Activated CD4-positive, alpha-beta memory T cell treated with anti-CD3 and anti-CD28 coated beads, Interleukin-2, amount 10 ng/mL, durations not matched to agents 7 days and 5 days (primary cell): ENCODE measurements around the gene HES4. TPM values are rescaled to one million over a fixed set of nuclear protein-coding genes. Genes with fewer than 3 reads are reported as not detected.
A peak's percentile ranks its signal among the peaks of the same experiment; 100 is the strongest.

Source experiments
- CTCF ChIA-PET: fragments of 350-600 bp; sonication (Branson Sonifier 250); formaldehyde crosslinking; loops from one replicate; lab custom pipeline; 2021; ENCODE audit warnings: antibody characterized with exemption, inconsistent platforms; lab: Charles Lee
- POLR2A ChIA-PET: fragments of 350-600 bp; sonication (Branson Sonifier 250); formaldehyde crosslinking; loops from one replicate; lab custom pipeline; 2021; ENCODE audit warnings: antibody characterized with exemption; lab: Charles Lee
- DNase-seq: peaks from one replicate; pipeline ENCODE4 v3.0.0-alpha.2; 2020
- H3K27ac Mint-ChIP-seq: one replicate; pipeline ENCODE4 v1.8.0; 2021; ENCODE audit warnings: mild to moderate bottlenecking, mixed read lengths
- H3K27me3 Mint-ChIP-seq: one replicate; pipeline ENCODE4 v1.8.0; 2021; ENCODE audit warnings: mixed read lengths
- H3K36me3 Mint-ChIP-seq: one replicate; pipeline ENCODE4 v1.8.0; 2021; ENCODE audit warnings: low read depth, mixed read lengths
- H3K4me1 Mint-ChIP-seq: one replicate; pipeline ENCODE4 v1.8.0; 2021; ENCODE audit warnings: mixed read lengths
- H3K4me3 Mint-ChIP-seq: one replicate; pipeline ENCODE4 v1.8.0; 2021; ENCODE audit warnings: mild to moderate bottlenecking, mixed read lengths
- H3K9me3 Mint-ChIP-seq: one replicate; pipeline ENCODE4 v1.8.0; 2021; ENCODE audit warnings: mixed read lengths
- total RNA-seq, 2 experiments: library from RNA; stranded (reverse); gene quantifications; one replicate each; pipeline ENCODE4 v1.2.3, GENCODE V29; 2021

HES4 gene
- total RNA-seq, 2 experiments from 2014 or later, result 0.23 TPM; not detected in 1

GRCh38 chr1:1040004-1040991 is 40.4 kb upstream of the HES4 start:
- POLR2A ChIA-PET, result interaction anchor here (0.7 to 3.1 kb wide), 11 partner anchors 14 to 267 kb away, joined by 3 to 25 read pairs (median 4); partner anchors contain the start of genes AGRN, B3GALT6, ISG15 and SDF4
- no peak overlapping the region for H3K27ac Mint-ChIP-seq

GRCh38 chr1:1039145-1039910 is 39.4 kb upstream of the HES4 start:
- Mint-ChIP-seq H3K27ac (peak overlapping the region; percentile 28), H3K36me3 (no peaks in the 10 kb centered on the region), H3K4me1 (peaks cover 19% of the 10 kb centered on the region), H3K27me3 (peaks cover 31% of the 10 kb centered on the region), H3K9me3 (no peaks in the 10 kb centered on the region), H3K4me3 (peak overlapping the region; percentile 69)
- POLR2A ChIA-PET, result interaction anchor here (0.8 to 3.1 kb wide), 7 partner anchors 15 to 268 kb away, joined by 3 to 25 read pairs (median 4); partner anchors contain the start of genes AGRN and ISG15
- CTCF ChIA-PET, result interaction anchor here (1.0 to 2.2 kb wide), 4 partner anchors 22 to 54 kb away, joined by 4 to 7 read pairs (median 5); partner anchors contain the start of gene ISG15
- DNase-seq, result peak; percentile 48

More at GRCh38 chr1:1040004-1040991, 40.4 kb upstream of the HES4 start:
- Mint-ChIP-seq H3K27me3 (peaks cover 27% of the 10 kb centered on the region), H3K4me3 (peak overlapping the region; percentile 69), H3K36me3 (no peaks in the 10 kb centered on the region), H3K9me3 (no peaks in the 10 kb centered on the region), H3K4me1 (peaks cover 19% of the 10 kb centered on the region)
- peak; percentile 89 for DNase-seq
- CTCF ChIA-PET, result interaction anchor here (0.6 to 2.2 kb wide), 8 partner anchors 9 to 250 kb away, joined by 3 to 7 read pairs (median 3); partner anchors contain the start of genes B3GALT6, ISG15 and SDF4

GRCh38 chr1:1038694-1039093 is 38.8 kb upstream of the HES4 start:
- Mint-ChIP-seq H3K27ac (no peak overlapping the region), H3K27me3 (peaks cover 33% of the 10 kb centered on the region), H3K36me3 (no peaks in the 10 kb centered on the region), H3K9me3 (no peaks in the 10 kb centered on the region), H3K4me1 (peaks cover 19% of the 10 kb centered on the region), H3K4me3 (peak overlapping the region; percentile 35)
- CTCF ChIA-PET, result interaction anchor here (1.1 to 1.4 kb wide), 2 partner anchors 21 to 25 kb away, joined by 4 to 6 read pairs; no protein-coding TSS in a partner anchor
- no peak for DNase-seq
- POLR2A ChIA-PET, result interaction anchor here (0.9 to 3.1 kb wide), 3 partner anchors 24 to 168 kb away, joined by 3 to 25 read pairs (median 3); partner anchors contain the start of gene ISG15

- ChIA-PET CTCF (no interaction called here), POLR2A (interaction anchor here (1.4 to 3.1 kb wide), 2 partner anchors 24 to 25 kb away, joined by 3 to 25 read pairs; partner anchors contain the start of gene ISG15)
- no peak for DNase-seq
- peaks cover 33% of the 10 kb centered on the region for H3K27me3 Mint-ChIP-seq
- no peaks in the 10 kb centered on the region for H3K9me3 Mint-ChIP-seq
- H3K4me1 Mint-ChIP-seq, result peaks cover 20% of the 10 kb centered on the region
- H3K4me3 Mint-ChIP-seq, result no peak overlapping the region
- H3K27ac Mint-ChIP-seq, result no peak overlapping the region
- no peaks in the 10 kb centered on the region for H3K36me3 Mint-ChIP-seq
Measured at GRCh38 chr1:1037366-1038327, 37.8 kb upstream of the HES4 start.

GRCh38 chr1:1035291-1035943 is 35.5 kb upstream of the HES4 start:
- DNase-seq, result no peak
- CTCF ChIA-PET, result no interaction called here
- no peak overlapping the region for H3K27ac Mint-ChIP-seq
- no peaks in the 10 kb centered on the region for H3K9me3 Mint-ChIP-seq
- no peaks in the 10 kb centered on the region for H3K36me3 Mint-ChIP-seq
- no peak overlapping the region for H3K4me3 Mint-ChIP-seq
- peaks cover 25% of the 10 kb centered on the region for H3K4me1 Mint-ChIP-seq
- POLR2A ChIA-PET, result no interaction called here
- peaks cover 39% of the 10 kb centered on the region for H3K27me3 Mint-ChIP-seq

GRCh38 chr1:1034439-1034781 is 34.5 kb upstream of the HES4 start:
- Mint-ChIP-seq H3K27me3 (peaks cover 35% of the 10 kb centered on the region), H3K36me3 (no peaks in the 10 kb centered on the region), H3K4me1 (peaks cover 18% of the 10 kb centered on the region), H3K4me3 (peak overlapping the region; percentile 51), H3K9me3 (no peaks in the 10 kb centered on the region), H3K27ac (no peak overlapping the region)
- DNase-seq, result no peak
- ChIA-PET POLR2A (interaction anchor here (1.6 kb wide), 2 partner anchors 15 to 20 kb away, joined by 5 to 6 read pairs; partner anchors contain the start of gene ISG15), CTCF (no interaction called here)

- peak overlapping the region; percentile 51 for H3K4me3 Mint-ChIP-seq
- H3K27ac Mint-ChIP-seq, result no peak overlapping the region
- DNase-seq, result no peak
- peaks cover 13% of the 10 kb centered on the region for H3K4me1 Mint-ChIP-seq
- H3K9me3 Mint-ChIP-seq, result no peaks in the 10 kb centered on the region
- H3K27me3 Mint-ChIP-seq, result peaks cover 31% of the 10 kb centered on the region
- CTCF ChIA-PET, result interaction anchor here (1.0 to 1.6 kb wide), 3 partner anchors 82 to 338 kb away, joined by 4 to 5 read pairs (median 4); partner anchors contain the start of gene C1orf159
- H3K36me3 Mint-ChIP-seq, result no peaks in the 10 kb centered on the region
- POLR2A ChIA-PET, result interaction anchor here (1.6 kb wide), 2 partner anchors 15 to 20 kb away, joined by 5 to 6 read pairs; partner anchors contain the start of gene ISG15
Measured at GRCh38 chr1:1033731-1034438, 34.0 kb upstream of the HES4 start.

- Mint-ChIP-seq H3K27ac (no peak overlapping the region), H3K36me3 (no peaks in the 10 kb centered on the region), H3K4me3 (peak overlapping the region; percentile 39), H3K27me3 (peaks cover 25% of the 10 kb centered on the region), H3K9me3 (no peaks in the 10 kb centered on the region), H3K4me1 (peaks cover 8% of the 10 kb centered on the region)
- DNase-seq, result peak; percentile 87
- ChIA-PET POLR2A (interaction anchor here (1.6 kb wide), 2 partner anchors 14 to 19 kb away, joined by 5 to 6 read pairs; partner anchors contain the start of gene ISG15), CTCF (interaction anchor here (1.0 to 1.6 kb wide), 3 partner anchors 83 to 338 kb away, joined by 4 to 5 read pairs (median 4); partner anchors contain the start of gene C1orf159)
Measured at GRCh38 chr1:1033009-1033587, 33.2 kb upstream of the HES4 start.

GRCh38 chr1:1032424-1032823 is 32.5 kb upstream of the HES4 start:
- H3K36me3 Mint-ChIP-seq, result no peaks in the 10 kb centered on the region
- POLR2A ChIA-PET, result interaction anchor here (0.5 kb wide), 1 partner anchor 61 kb away, joined by 3 read pairs; no protein-coding TSS in a partner anchor
- peaks cover 22% of the 10 kb centered on the region for H3K27me3 Mint-ChIP-seq
- H3K4me3 Mint-ChIP-seq, result peak overlapping the region; percentile 46
- H3K4me1 Mint-ChIP-seq, result peaks cover 8% of the 10 kb centered on the region
- DNase-seq, result no peak
- H3K27ac Mint-ChIP-seq, result no peak overlapping the region
- CTCF ChIA-PET, result interaction anchor here (1.0 to 1.6 kb wide), 2 partner anchors 19 to 260 kb away, joined by 3 to 4 read pairs; partner anchors contain the start of gene ISG15
- no peaks in the 10 kb centered on the region for H3K9me3 Mint-ChIP-seq

GRCh38 chr1:1031659-1032235 is 31.9 kb upstream of the HES4 start:
- H3K36me3 Mint-ChIP-seq, result no peaks in the 10 kb centered on the region
- H3K4me3 Mint-ChIP-seq, result no peak overlapping the region
- DNase-seq, result no peak
- no peak overlapping the region for H3K27ac Mint-ChIP-seq
- ChIA-PET POLR2A (interaction anchor here (0.5 kb wide), 1 partner anchor 61 kb away, joined by 3 read pairs; no protein-coding TSS in a partner anchor), CTCF (interaction anchor here (0.8 to 1.6 kb wide), 4 partner anchors 9 to 260 kb away, joined by 3 to 4 read pairs (median 3); partner anchors contain the start of gene ISG15)
- H3K9me3 Mint-ChIP-seq, result no peaks in the 10 kb centered on the region
- H3K27me3 Mint-ChIP-seq, result peaks cover 20% of the 10 kb centered on the region
- peaks cover 8% of the 10 kb centered on the region for H3K4me1 Mint-ChIP-seq
